Chondrocyte (in vitro differentiated cells): ENCODE data around the gene PDLIM1. TPM values are rescaled to one million over a fixed set of nuclear protein-coding genes. Genes with fewer than 3 reads are reported as not detected.

Source experiments
- DNase-seq: peaks from one replicate; pipeline ENCODE4 v3.0.0; 2021; ENCODE audit warnings: mixed read lengths, low spot score
- H3K27ac Mint-ChIP-seq: one replicate; pipeline ENCODE4 v1.8.0; 2021; ENCODE audit warnings: mild to moderate bottlenecking, moderate library complexity, mixed read lengths; ENCODE audit not compliant: unreplicated experiment
- H3K27me3 Mint-ChIP-seq: 2 replicates; pipeline ENCODE4 v1.8.0; 2021; ENCODE audit warnings: low read depth, mixed read lengths
- H3K36me3 Mint-ChIP-seq: 2 replicates; pipeline ENCODE4 v1.8.0; 2021; ENCODE audit warnings: low read depth, mixed read lengths
- H3K4me1 Mint-ChIP-seq: 2 replicates; pipeline ENCODE4 v1.8.0; 2021; ENCODE audit warnings: low read depth, mild to moderate bottlenecking, mixed read lengths
- H3K4me3 Mint-ChIP-seq: one replicate; pipeline ENCODE4 v1.8.0; 2021; ENCODE audit warnings: mild to moderate bottlenecking, moderate library complexity, mixed read lengths; ENCODE audit not compliant: unreplicated experiment
- H3K9me3 Mint-ChIP-seq: 2 replicates; pipeline ENCODE4 v1.8.0; 2021; ENCODE audit warnings: low read depth, mixed read lengths
- total RNA-seq: library from RNA; stranded (reverse); gene quantifications from 3 replicates; pipeline ENCODE4 v1.2.1, GENCODE V29; 2021
- TF ChIP-seq, protein P1 (sequence below): fragments of 200-600 bp; sonication (generic); IDR thresholded peaks from 2 replicates; pipeline ENCODE4 v1.5.0; 2021; ENCODE audit warnings: antibody characterized with exemption, mild to moderate bottlenecking, moderate library complexity

The PDLIM1 gene
- total RNA-seq, 1 donor from 2014 or later, result 110 TPM

DNA sequence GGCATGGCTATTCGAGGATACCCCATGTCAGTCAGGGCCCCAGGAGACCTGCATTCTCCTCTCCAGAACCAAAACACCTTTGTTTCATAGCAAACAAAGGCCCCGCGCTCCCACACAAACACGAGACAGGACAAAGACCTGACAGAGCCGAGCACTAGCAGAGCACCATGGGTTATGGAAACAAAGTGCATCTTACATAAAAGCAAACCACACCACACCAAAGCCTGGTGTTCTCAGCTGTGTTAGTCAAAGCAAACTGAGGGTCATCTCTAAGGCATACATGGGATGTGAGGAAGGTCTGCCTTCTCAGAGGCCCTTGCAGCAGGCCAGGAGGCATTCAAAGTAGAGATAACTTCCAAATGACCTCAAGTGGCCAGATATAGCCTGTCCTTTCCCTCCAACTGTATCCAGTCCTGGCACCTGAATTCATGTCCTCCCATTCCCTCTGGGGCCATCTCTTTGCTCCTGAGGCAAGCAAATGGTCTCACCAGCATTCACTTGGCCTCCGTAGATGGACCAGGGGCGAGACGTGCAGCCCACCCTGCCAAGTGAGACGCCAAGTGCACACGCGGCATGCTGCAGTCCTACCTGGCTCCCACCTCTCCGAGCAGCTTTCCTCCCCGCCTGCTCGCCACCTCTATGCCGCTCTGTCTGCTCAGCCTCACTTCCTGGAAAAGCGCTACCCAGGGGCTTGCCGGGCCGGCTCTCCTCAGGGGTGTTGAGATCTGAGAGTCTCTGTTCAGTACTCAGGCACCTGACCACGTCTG is 45.3 kb upstream of the PDLIM1 start:
- TF ChIP-seq, protein P1, sequence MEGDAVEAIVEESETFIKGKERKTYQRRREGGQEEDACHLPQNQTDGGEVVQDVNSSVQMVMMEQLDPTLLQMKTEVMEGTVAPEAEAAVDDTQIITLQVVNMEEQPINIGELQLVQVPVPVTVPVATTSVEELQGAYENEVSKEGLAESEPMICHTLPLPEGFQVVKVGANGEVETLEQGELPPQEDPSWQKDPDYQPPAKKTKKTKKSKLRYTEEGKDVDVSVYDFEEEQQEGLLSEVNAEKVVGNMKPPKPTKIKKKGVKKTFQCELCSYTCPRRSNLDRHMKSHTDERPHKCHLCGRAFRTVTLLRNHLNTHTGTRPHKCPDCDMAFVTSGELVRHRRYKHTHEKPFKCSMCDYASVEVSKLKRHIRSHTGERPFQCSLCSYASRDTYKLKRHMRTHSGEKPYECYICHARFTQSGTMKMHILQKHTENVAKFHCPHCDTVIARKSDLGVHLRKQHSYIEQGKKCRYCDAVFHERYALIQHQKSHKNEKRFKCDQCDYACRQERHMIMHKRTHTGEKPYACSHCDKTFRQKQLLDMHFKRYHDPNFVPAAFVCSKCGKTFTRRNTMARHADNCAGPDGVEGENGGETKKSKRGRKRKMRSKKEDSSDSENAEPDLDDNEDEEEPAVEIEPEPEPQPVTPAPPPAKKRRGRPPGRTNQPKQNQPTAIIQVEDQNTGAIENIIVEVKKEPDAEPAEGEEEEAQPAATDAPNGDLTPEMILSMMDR, result no peak
- H3K27ac Mint-ChIP-seq, result no peak overlapping the region
- H3K36me3 Mint-ChIP-seq, result no peaks in the 10 kb centered on the region
- H3K9me3 Mint-ChIP-seq, result no peaks in the 10 kb centered on the region
- no peak for DNase-seq
- peaks cover 12% of the 10 kb centered on the region for H3K4me1 Mint-ChIP-seq
- no peak overlapping the region for H3K4me3 Mint-ChIP-seq
- peaks cover 2% of the 10 kb centered on the region for H3K27me3 Mint-ChIP-seq

DNA sequence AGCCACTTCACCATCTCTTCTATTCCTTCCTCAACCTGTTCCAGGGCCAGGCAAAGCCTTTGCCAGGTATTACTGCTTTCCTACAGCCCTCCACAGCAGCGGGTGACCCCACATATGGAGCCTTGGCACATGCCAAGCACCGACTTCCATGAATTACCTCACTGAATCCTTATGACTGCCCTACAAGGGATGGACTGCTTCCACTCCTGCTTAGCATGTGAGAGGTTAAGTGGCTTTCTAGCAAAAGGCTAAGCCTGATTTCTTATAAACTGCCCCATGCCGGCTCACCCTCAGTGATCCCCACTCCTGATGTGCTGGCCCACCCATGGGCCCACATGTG is 44.0 kb upstream of the PDLIM1 start:
- Mint-ChIP-seq H3K9me3 (no peaks in the 10 kb centered on the region), H3K4me1 (peaks cover 12% of the 10 kb centered on the region), H3K27ac (no peak overlapping the region), H3K27me3 (peaks cover 2% of the 10 kb centered on the region), H3K4me3 (no peak overlapping the region), H3K36me3 (no peaks in the 10 kb centered on the region)
- DNase-seq, result no peak
- TF ChIP-seq, protein P1, result no peak

DNA sequence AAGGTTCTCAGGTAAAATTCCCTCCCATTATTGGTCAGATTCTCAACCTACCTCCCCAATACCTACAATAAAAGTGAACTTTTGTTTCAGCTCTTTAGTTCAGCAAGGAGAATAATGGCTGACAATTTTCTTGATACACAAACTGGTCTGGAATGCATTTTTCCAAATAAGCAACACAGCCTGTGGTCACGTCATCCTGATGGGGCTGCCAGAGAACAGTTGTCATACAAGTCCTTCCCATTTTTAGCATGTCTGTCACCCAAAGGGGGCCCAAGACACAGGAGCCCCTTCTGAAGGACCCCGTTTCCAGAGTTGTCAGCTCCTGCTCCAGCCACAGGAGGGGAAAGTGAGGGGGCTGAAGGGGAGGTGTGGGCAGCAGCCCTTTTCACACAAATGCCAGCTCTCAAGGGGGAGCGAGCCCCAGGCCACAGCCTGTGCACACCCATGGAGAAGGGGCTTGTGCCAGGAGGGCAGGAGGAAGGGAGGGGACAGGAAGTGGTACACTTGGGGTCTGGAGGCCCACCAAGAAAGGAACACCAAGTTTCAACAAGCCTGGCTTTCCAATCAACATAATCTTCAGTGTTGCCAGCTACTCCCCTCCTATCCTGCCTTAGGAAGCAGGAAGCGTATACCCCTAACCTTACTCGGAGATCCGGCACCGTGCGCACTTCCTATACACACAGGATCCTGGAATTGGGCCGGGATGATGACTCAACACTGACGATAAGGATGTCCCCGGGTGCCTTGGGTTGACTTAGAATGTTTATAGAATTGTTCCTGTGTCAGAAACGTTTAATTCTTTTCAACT is 43.4 kb upstream of the PDLIM1 start:
- no peak overlapping the region for H3K27ac Mint-ChIP-seq
- H3K4me3 Mint-ChIP-seq, result no peak overlapping the region
- H3K36me3 Mint-ChIP-seq, result no peaks in the 10 kb centered on the region
- no peaks in the 10 kb centered on the region for H3K9me3 Mint-ChIP-seq
- H3K27me3 Mint-ChIP-seq, result peaks cover 2% of the 10 kb centered on the region
- DNase-seq, result no peak
- TF ChIP-seq, protein P1, result no peak
- peaks cover 12% of the 10 kb centered on the region for H3K4me1 Mint-ChIP-seq

DNA sequence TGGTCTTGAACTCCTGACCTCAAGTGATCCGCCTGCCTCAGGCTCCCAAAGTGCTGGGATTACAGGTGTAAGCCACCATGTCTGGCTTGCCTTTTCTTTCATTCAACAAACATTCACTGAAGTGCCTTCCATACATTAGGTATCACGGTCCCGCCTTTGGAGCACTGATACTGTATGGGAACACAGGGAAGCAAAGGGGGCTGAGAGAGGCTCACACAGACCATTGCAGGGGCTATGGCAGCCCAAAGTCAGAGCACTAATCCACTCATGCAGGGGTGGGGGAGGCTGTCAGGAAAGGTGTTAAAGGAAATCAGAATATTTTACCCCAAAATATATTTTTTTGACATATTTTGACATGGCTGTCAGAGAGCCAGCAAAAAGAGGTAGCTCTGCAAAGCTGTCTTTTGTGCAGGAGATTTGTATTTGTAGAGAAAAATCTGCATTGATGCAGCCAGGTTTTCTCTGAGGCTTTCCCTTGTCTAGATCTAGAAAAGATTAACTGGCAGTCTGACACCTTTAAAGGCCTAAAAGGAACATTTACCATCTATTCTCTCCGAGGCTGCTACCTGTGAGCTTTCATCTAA is 42.0 kb upstream of the PDLIM1 start:
- Mint-ChIP-seq H3K9me3 (no peaks in the 10 kb centered on the region), H3K27ac (no peak overlapping the region), H3K4me3 (no peak overlapping the region), H3K27me3 (peaks cover 2% of the 10 kb centered on the region), H3K36me3 (no peaks in the 10 kb centered on the region), H3K4me1 (peaks cover 12% of the 10 kb centered on the region)
- no peak for DNase-seq
- TF ChIP-seq, protein P1, result no peak

DNA sequence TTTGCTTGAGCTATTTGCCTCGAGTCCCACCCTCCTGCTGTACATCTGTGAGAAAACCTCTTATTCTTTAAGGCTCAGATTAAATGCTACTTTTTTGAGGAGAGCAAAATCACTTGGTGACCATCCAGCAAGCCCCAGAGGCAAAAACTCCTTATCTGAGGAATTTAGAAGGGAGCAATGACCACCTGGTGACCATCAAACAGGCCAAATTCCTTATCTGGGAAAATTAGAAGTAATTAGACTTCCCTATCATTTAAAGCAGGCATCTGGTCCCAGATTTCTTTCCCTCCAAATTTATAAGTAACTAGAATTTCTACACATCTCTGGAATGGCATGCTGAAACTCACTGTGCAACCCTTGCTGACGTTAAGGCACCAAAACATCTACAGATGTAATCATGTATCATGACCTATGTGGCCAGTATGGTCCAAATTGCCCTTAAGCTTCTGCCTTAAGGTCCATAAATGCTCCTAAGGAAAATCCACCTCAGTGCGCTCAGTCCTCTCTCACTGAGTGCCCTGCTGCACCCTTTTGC is 40.9 kb upstream of the PDLIM1 start:
- TF ChIP-seq, protein P1, result no peak
- no peaks in the 10 kb centered on the region for H3K36me3 Mint-ChIP-seq
- H3K4me3 Mint-ChIP-seq, result no peak overlapping the region
- no peak overlapping the region for H3K27ac Mint-ChIP-seq
- DNase-seq, result no peak
- H3K4me1 Mint-ChIP-seq, result peaks cover 12% of the 10 kb centered on the region
- peaks cover 2% of the 10 kb centered on the region for H3K27me3 Mint-ChIP-seq
- H3K9me3 Mint-ChIP-seq, result no peaks in the 10 kb centered on the region
